ENCODE measurements around the gene LPCAT3.

DNA sequence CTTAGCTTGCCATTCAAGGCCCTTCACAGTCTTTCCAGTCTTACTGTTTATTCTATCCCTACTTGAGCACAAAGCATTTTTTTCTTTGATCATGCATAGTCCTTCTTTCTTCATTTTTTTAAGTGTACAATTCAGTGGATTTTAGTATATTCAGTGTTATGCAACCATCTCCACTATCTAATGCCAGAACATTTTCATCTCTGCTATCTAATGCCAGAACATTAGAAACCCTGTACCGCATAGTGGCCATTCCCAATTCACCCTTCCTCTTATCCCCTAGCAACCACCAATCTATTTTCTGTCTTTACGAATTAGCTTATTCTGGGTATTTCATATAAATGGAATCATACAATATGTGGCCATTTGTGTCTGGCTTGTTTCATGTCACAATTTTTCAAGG is 13.4 kb downstream of the LPCAT3 start:
- no peak for TF ChIP-seq EZH2phosphoT487 (IDR thresholded peaks at IDR 0.05; ENCODE audit: borderline replicate concordance)
- no peak for TF ChIP-seq CTCF (IDR thresholded peaks at IDR 0.05 in 2 of 3, conservative IDR thresholded peaks at IDR 0.05 in 1 of 3; ENCODE audit: borderline replicate concordance in 1 of 3, insufficient read depth in 1 of 3, low read depth in 2 of 3, low read length in 2 of 3)
- TF ChIP-seq EZH2 (IDR thresholded peaks at IDR 0.05) = no peak
- TF ChIP-seq, protein P1, sequence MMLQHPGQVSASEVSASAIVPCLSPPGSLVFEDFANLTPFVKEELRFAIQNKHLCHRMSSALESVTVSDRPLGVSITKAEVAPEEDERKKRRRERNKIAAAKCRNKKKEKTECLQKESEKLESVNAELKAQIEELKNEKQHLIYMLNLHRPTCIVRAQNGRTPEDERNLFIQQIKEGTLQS (IDR thresholded peaks at IDR 0.05) = no peak
- TF ChIP-seq CEBPB (IDR thresholded peaks at IDR 0.05; ENCODE audit: low read depth) = no peak
- TF ChIP-seq POLR2AphosphoS5 (IDR thresholded peaks at IDR 0.05; ENCODE audit: low read depth, low read length) = no peak
- no peak for TF ChIP-seq SP1 (IDR thresholded peaks at IDR 0.05; ENCODE audit: low read depth)
- no peak for TF ChIP-seq POLR2A (IDR thresholded peaks at IDR 0.05; ENCODE audit: borderline replicate concordance, extremely low read depth, insufficient read depth, insufficient read length)
- TF ChIP-seq JUND (IDR thresholded peaks at IDR 0.05) = no peak
- TF ChIP-seq, protein P2, sequence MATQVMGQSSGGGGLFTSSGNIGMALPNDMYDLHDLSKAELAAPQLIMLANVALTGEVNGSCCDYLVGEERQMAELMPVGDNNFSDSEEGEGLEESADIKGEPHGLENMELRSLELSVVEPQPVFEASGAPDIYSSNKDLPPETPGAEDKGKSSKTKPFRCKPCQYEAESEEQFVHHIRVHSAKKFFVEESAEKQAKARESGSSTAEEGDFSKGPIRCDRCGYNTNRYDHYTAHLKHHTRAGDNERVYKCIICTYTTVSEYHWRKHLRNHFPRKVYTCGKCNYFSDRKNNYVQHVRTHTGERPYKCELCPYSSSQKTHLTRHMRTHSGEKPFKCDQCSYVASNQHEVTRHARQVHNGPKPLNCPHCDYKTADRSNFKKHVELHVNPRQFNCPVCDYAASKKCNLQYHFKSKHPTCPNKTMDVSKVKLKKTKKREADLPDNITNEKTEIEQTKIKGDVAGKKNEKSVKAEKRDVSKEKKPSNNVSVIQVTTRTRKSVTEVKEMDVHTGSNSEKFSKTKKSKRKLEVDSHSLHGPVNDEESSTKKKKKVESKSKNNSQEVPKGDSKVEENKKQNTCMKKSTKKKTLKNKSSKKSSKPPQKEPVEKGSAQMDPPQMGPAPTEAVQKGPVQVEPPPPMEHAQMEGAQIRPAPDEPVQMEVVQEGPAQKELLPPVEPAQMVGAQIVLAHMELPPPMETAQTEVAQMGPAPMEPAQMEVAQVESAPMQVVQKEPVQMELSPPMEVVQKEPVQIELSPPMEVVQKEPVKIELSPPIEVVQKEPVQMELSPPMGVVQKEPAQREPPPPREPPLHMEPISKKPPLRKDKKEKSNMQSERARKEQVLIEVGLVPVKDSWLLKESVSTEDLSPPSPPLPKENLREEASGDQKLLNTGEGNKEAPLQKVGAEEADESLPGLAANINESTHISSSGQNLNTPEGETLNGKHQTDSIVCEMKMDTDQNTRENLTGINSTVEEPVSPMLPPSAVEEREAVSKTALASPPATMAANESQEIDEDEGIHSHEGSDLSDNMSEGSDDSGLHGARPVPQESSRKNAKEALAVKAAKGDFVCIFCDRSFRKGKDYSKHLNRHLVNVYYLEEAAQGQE (IDR thresholded peaks at IDR 0.05; ENCODE audit: low read depth) = no peak

Data from HCT116 (cell line).